OCI-LY3 (cell line): Measurements from ENCODE around the gene NT5DC1.

Experiments
- EZH2phosphoT487 ChIP-seq: fragments of 200-600 bp; shearing (Covaris generic); IDR thresholded peaks from 2 replicates; pipeline ENCODE4 v1.6.1; 2018; ENCODE audit warnings: antibody characterized with exemption, mixed run types, low read depth
- TF ChIP-seq, protein P1 (sequence below): fragments of 200-600, 300-600 bp; sonication (generic); IDR thresholded peaks from 2 replicates; pipeline ENCODE4 v1.5.1; 2014; ENCODE audit warnings: antibody characterized with exemption, low read length, low read depth

DNA sequence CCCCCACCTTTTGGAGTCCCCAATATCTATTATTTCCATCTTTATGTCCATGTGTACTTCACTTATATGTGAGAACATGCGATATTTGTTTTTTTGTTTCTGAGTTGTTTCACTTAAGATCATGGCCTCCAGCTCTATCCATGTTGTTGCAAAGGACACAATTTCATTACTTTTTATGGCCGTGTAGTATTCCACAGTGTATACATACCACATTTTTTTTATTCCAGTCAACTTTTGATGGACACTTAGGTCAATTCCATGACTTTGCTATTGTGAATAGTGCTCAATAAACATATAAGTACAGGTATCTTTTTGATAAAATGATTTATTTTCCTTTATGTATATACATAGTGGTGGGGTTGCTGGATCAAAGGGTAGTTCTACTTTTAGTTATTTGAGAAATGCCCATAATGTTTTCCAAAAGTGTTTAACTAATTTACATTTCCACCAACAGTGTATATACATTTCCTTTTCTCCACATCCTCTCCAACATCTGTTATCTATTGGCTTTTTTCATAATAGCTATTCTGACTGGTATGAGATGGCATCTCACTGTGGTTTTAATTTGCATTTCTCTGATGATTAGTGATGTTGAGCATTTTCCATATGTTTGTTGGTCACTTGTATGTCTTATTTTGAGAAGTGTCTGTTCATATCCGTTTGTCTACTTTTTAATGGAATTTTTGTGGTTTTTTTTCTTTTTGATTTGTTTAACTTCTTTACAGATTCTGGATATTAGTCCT lies 59.3 kb downstream of the NT5DC1 start:
- TF ChIP-seq, protein P1, sequence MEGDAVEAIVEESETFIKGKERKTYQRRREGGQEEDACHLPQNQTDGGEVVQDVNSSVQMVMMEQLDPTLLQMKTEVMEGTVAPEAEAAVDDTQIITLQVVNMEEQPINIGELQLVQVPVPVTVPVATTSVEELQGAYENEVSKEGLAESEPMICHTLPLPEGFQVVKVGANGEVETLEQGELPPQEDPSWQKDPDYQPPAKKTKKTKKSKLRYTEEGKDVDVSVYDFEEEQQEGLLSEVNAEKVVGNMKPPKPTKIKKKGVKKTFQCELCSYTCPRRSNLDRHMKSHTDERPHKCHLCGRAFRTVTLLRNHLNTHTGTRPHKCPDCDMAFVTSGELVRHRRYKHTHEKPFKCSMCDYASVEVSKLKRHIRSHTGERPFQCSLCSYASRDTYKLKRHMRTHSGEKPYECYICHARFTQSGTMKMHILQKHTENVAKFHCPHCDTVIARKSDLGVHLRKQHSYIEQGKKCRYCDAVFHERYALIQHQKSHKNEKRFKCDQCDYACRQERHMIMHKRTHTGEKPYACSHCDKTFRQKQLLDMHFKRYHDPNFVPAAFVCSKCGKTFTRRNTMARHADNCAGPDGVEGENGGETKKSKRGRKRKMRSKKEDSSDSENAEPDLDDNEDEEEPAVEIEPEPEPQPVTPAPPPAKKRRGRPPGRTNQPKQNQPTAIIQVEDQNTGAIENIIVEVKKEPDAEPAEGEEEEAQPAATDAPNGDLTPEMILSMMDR = no peak
- no peak for TF ChIP-seq EZH2phosphoT487
